ENCODE measurements around the gene KRT28. TPM values are rescaled to one million over a fixed set of nuclear protein-coding genes. Genes with fewer than 3 reads are reported as not detected.
A peak's percentile ranks its signal among the peaks of the same experiment; 100 is the strongest.

KRT28 gene
- total and polyA plus RNA-seq, 11 donors: not detected

DNA sequence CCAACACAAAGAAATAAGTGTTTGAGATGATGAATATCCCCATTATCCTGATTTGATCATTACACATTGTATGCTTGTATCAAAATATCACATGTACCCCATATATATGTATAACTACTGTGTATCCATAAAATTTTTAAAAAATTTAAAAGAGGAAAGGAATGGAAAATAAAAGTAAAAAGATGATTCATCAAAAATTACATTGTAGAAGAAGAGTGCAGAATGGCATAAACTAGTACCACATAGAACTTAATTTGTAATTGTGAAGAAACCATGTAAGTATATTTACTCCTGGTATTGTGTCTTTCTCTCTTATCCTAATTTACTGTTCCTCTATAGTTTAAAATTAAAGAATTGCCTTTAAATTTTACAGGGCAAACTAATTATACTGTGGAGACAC, 34.1 kb upstream of the KRT28 start:
- no peak for ATAC-seq
- H3K4me3 ChIP-seq: no peak overlapping the region

DNA sequence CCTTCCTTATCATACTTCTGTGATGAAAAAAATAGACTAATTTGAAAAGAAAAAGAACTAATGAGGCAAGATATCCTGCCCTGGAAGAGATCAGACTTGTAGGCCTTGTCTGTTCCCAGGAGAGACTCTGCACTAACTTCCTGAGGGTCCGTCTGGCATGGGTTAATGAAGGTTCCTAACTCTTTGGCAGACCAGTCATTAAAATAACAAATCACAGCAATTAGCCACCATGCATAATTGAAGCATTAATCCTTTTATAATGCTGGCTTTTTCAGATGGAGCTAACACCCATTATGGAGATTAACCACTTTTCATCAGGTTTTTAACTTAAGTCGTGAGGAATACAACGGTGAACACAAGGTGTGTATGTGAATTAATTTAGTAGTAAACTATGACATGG, 33.1 kb upstream of the KRT28 start:
- Histone ChIP-seq H3K9me3 (no peaks in the 10 kb centered on the region), H3K4me3 (no peak overlapping the region), H3K4me1 (peaks cover 0 to 21% (median 5%) of the 10 kb centered on the region in 12 donors), H3K36me3 (peaks cover 0 to 31% (median 16%) of the 10 kb centered on the region in 9 donors), H3K27ac (peak overlapping the region in 3 of 12 donors; percentile 7 to 37 (median 21)), H3K27me3 (no peaks in the 10 kb centered on the region)
- DNase-seq (no peak), ATAC-seq (no peak)
- intact Hi-C loops (cut with DNase I): no loop called here
- no peak for TF ChIP-seq POLR2A (IDR thresholded peaks at IDR 0.05)
- TF ChIP-seq, protein P1, sequence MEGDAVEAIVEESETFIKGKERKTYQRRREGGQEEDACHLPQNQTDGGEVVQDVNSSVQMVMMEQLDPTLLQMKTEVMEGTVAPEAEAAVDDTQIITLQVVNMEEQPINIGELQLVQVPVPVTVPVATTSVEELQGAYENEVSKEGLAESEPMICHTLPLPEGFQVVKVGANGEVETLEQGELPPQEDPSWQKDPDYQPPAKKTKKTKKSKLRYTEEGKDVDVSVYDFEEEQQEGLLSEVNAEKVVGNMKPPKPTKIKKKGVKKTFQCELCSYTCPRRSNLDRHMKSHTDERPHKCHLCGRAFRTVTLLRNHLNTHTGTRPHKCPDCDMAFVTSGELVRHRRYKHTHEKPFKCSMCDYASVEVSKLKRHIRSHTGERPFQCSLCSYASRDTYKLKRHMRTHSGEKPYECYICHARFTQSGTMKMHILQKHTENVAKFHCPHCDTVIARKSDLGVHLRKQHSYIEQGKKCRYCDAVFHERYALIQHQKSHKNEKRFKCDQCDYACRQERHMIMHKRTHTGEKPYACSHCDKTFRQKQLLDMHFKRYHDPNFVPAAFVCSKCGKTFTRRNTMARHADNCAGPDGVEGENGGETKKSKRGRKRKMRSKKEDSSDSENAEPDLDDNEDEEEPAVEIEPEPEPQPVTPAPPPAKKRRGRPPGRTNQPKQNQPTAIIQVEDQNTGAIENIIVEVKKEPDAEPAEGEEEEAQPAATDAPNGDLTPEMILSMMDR (IDR thresholded peaks at IDR 0.05): no peak
- 50 to 58% (median 54%) methylated on average over 3 of the region's 3 CpGs for WGBS, 4 donors

More for the DNA sequence above, 34.1 kb upstream of the KRT28 start:
- Histone ChIP-seq H3K4me1 (peaks cover 0 to 11% (median 0%) of the 10 kb centered on the region in 12 donors), H3K27me3 (no peaks in the 10 kb centered on the region), H3K36me3 (peaks cover 0 to 31% (median 16%) of the 10 kb centered on the region in 9 donors), H3K27ac (no peak overlapping the region), H3K9me3 (no peaks in the 10 kb centered on the region)
- intact Hi-C loops (cut with DNase I): no loop called here
- no peak for DNase-seq
- no peak for TF ChIP-seq POLR2A (IDR thresholded peaks at IDR 0.05)
- TF ChIP-seq, protein P1 (IDR thresholded peaks at IDR 0.05): no peak

- TF ChIP-seq, protein P1 (IDR thresholded peaks at IDR 0.05): no peak
- no peak for TF ChIP-seq POLR2A (IDR thresholded peaks at IDR 0.05)
- ATAC-seq: no peak
- Histone ChIP-seq H3K27ac (no peak overlapping the region), H3K9me3 (no peaks in the 10 kb centered on the region), H3K4me1 (peaks cover 0 to 24% (median 13%) of the 10 kb centered on the region in 12 donors), H3K36me3 (peaks cover 0 to 21% (median 9%) of the 10 kb centered on the region in 9 donors), H3K4me3 (no peak overlapping the region), H3K27me3 (no peaks in the 10 kb centered on the region)
- 89 to 97% (median 91%) methylated on average over 2 of the region's 2 CpGs for WGBS, 4 donors
- intact Hi-C loops (cut with DNase I): no loop called here
- no peak for DNase-seq
These were observed 30.5 kb upstream of the KRT28 start for GRCh38 chr17:40830085-40830776.

GRCh38 chr17:40828454-40829044, 28.8 kb upstream of the KRT28 start:
- Histone ChIP-seq H3K4me1 (peaks cover 0 to 24% (median 13%) of the 10 kb centered on the region in 12 donors), H3K4me3 (peak overlapping the region in 1 of 12 donors; percentile 9), H3K9me3 (no peaks in the 10 kb centered on the region), H3K27ac (peak overlapping the region; percentile 25 to 72 (median 50)), H3K27me3 (no peaks in the 10 kb centered on the region), H3K36me3 (peaks cover 0 to 5% (median 0%) of the 10 kb centered on the region in 9 donors)
- ATAC-seq (peak in 3 of 4 donors; percentile 64 to 74 (median 71)), DNase-seq (no peak)
- 47 to 63% (median 54%) methylated on average over 4 of the region's 4 CpGs for WGBS, 4 donors
- no peak for TF ChIP-seq POLR2A (IDR thresholded peaks at IDR 0.05)
- TF ChIP-seq, protein P1 (IDR thresholded peaks at IDR 0.05): no peak
- intact Hi-C loops (cut with DNase I): no loop called here

Measured in heart left ventricle (tissue), 16 donors.